ENCODE data around the gene ITIH3. TPM values are rescaled to one million over a fixed set of nuclear protein-coding genes. Genes with fewer than 3 reads are reported as not detected.
A peak's percentile ranks its signal among the peaks of the same experiment; 100 is the strongest.

Gene ITIH3
- total RNA-seq, 2 donors from 2014 or later = not detected

- H3K9me3 Mint-ChIP-seq = no peaks in the 10 kb centered on the region
- peaks cover 1% of the 10 kb centered on the region for H3K4me1 Mint-ChIP-seq
- WGBS, 2 experiments (ENCODE audit: insufficient coverage in 1 of 2, insufficient read length in 1 of 2) = 75 to 78% methylated on average over 1 to 2 of the region's 2 CpGs
These were observed 25.3 kb downstream of the ITIH3 start for GRCh38 chr3:52819936-52820335.

DNA sequence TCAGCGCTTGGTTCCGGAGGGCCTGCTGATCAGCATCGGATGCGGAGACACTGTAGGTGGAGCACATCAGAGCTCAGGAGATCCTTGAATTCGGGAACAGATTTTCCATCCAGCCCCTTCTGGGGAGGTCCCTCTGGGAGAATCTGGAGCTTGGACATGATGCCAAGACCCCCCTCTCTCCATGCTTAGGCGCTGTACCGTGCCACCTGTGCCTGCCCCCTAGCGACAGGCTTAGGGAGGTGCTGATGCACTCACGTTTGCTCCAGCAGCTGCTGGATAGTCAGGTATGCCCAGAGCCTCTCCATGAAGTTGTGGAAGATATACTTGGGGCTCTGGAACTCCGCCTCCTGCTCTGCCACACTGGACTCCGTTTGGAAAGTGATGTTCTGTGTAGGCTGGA lies 26.1 kb downstream of the ITIH3 start:
- WGBS, 2 experiments (ENCODE audit: insufficient coverage in 1 of 2, insufficient read length in 1 of 2) = 56 to 76% methylated on average over 7 to 11 of the region's 11 CpGs
- peaks cover 1% of the 10 kb centered on the region for H3K4me1 Mint-ChIP-seq
- no peaks in the 10 kb centered on the region for H3K27me3 ChIP-seq (ENCODE audit: control insufficient read depth, insufficient read depth, low read length, poor library complexity, severe bottlenecking)

More at GRCh38 chr3:52819936-52820335, 25.3 kb downstream of the ITIH3 start:
- Histone ChIP-seq H3K27me3 (ENCODE audit: control insufficient read depth, insufficient read depth, low read length, poor library complexity, severe bottlenecking) (no peaks in the 10 kb centered on the region), H3K4me1 (ENCODE audit: control insufficient read depth, insufficient read depth, low read length) (peaks cover 3% of the 10 kb centered on the region), H3K9me3 (ENCODE audit: control insufficient read depth, low read length) (no peaks in the 10 kb centered on the region), H3K9ac (ENCODE audit: extremely low read depth, low read length, poor library complexity, severe bottlenecking) (no peak overlapping the region), H3K27ac (ENCODE audit: low read depth, low read length) (no peak overlapping the region), H3K4me3 (ENCODE audit: low read length) (no peak overlapping the region), H3K36me3 (ENCODE audit: control insufficient read depth, insufficient read depth, low read length) (no peaks in the 10 kb centered on the region)
- no peak overlapping the region for H3K27ac Mint-ChIP-seq
- H3K36me3 Mint-ChIP-seq (ENCODE audit: low read depth) = no peaks in the 10 kb centered on the region
- H3K27me3 Mint-ChIP-seq (ENCODE audit: insufficient read depth) = no peaks in the 10 kb centered on the region
- no peak for TF ChIP-seq CTCF (conservative IDR thresholded peaks at IDR 0.05)
- no peak overlapping the region for H3K4me3 Mint-ChIP-seq
- DNase-seq = no peak

DNA sequence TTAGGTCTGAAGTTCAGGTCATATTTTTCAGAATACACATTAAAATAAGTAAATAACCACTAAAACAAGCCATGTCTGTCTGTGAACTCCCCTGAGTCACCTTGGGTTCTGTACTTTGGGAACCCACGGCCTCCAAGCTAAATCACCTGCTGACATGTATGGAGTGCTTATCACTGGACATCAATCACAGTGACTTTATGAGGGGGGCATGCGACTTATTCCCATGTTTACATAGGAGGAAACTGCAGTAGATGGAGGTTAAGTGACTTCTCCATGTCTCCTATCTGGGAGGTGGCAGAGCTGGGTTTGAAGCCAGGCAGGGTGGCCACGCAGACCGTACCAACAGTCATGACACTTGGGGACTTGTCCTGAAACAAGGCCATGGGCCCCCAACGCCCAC lies 27.8 kb downstream of the ITIH3 start:
- H3K4me1 ChIP-seq (ENCODE audit: control insufficient read depth, insufficient read depth, low read length) = peaks cover 3% of the 10 kb centered on the region
- no peaks in the 10 kb centered on the region for H3K36me3 Mint-ChIP-seq (ENCODE audit: low read depth)
- no peak overlapping the region for H3K27ac Mint-ChIP-seq

More for the DNA sequence above, 26.1 kb downstream of the ITIH3 start:
- Mint-ChIP-seq H3K36me3 (ENCODE audit: low read depth) (no peaks in the 10 kb centered on the region), H3K4me3 (no peak overlapping the region), H3K27me3 (ENCODE audit: insufficient read depth) (no peaks in the 10 kb centered on the region), H3K9me3 (no peaks in the 10 kb centered on the region), H3K27ac (no peak overlapping the region)
- Histone ChIP-seq H3K4me1 (ENCODE audit: control insufficient read depth, insufficient read depth, low read length) (peaks cover 3% of the 10 kb centered on the region), H3K9ac (ENCODE audit: extremely low read depth, low read length, poor library complexity, severe bottlenecking) (no peak overlapping the region), H3K9me3 (ENCODE audit: control insufficient read depth, low read length) (no peaks in the 10 kb centered on the region), H3K36me3 (ENCODE audit: control insufficient read depth, insufficient read depth, low read length) (no peaks in the 10 kb centered on the region), H3K4me3 (ENCODE audit: low read length) (no peak overlapping the region), H3K27ac (ENCODE audit: low read depth, low read length) (no peak overlapping the region)
- DNase-seq = peak; percentile 88
- peak; percentile 92 for TF ChIP-seq CTCF (conservative IDR thresholded peaks at IDR 0.05)

More for the DNA sequence above, 27.8 kb downstream of the ITIH3 start:
- H3K36me3 ChIP-seq (ENCODE audit: control insufficient read depth, insufficient read depth, low read length) = no peaks in the 10 kb centered on the region
- H3K27me3 Mint-ChIP-seq (ENCODE audit: insufficient read depth) = no peaks in the 10 kb centered on the region
- no peaks in the 10 kb centered on the region for H3K9me3 Mint-ChIP-seq
- H3K4me3 ChIP-seq (ENCODE audit: low read length) = no peak overlapping the region
- H3K4me1 Mint-ChIP-seq = peaks cover 1% of the 10 kb centered on the region
- H3K9ac ChIP-seq (ENCODE audit: extremely low read depth, low read length, poor library complexity, severe bottlenecking) = no peak overlapping the region
- H3K27me3 ChIP-seq (ENCODE audit: control insufficient read depth, insufficient read depth, low read length, poor library complexity, severe bottlenecking) = no peaks in the 10 kb centered on the region
- H3K4me3 Mint-ChIP-seq = no peak overlapping the region
- WGBS, 2 experiments (ENCODE audit: insufficient coverage in 1 of 2, insufficient read length in 1 of 2) = 85 to 97% methylated on average over 3 to 5 of the region's 5 CpGs
- DNase-seq = no peak
- TF ChIP-seq CTCF (conservative IDR thresholded peaks at IDR 0.05) = no peak
- H3K9me3 ChIP-seq (ENCODE audit: control insufficient read depth, low read length) = no peaks in the 10 kb centered on the region
- H3K27ac ChIP-seq (ENCODE audit: low read depth, low read length) = no peak overlapping the region

All from endodermal cell (in vitro differentiated cells).